WTC11 (cell line): ENCODE measurements around the gene DLG5. TPM values are rescaled to one million over a fixed set of nuclear protein-coding genes. Genes with fewer than 3 reads are reported as not detected.

Source experiments
- ATAC-seq: fragments of 200-7000 bp; cut with Tn5 transposase; 2 replicates; pipeline ENCODE4 v1.10.0; 2021; ENCODE audit warnings: mild to moderate bottlenecking, moderate library complexity
- CTCF ChIA-PET: fragments of 300-600 bp; sonication (Branson Sonifier 250); formaldehyde crosslinking; loops from one replicate; lab custom pipeline; 2021; ENCODE audit warnings: antibody characterized with exemption; lab: Charles Lee
- POLR2A ChIA-PET: fragments of 350-600 bp; sonication (Branson Sonifier 250); formaldehyde crosslinking; loops from one replicate; lab custom pipeline; 2021; ENCODE audit warnings: antibody characterized with exemption; lab: Charles Lee
- DNase-seq: peaks from one replicate; pipeline ENCODE4 v3.0.0; 2021; ENCODE audit warnings: low spot score
- H3K27ac Mint-ChIP-seq: 2 replicates; pipeline ENCODE4 v1.8.0; 2021; ENCODE audit warnings: mixed read lengths
- H3K27me3 Mint-ChIP-seq: 2 replicates; pipeline ENCODE4 v1.8.0; 2021; ENCODE audit warnings: low read depth, mild to moderate bottlenecking, moderate library complexity, mixed read lengths
- H3K36me3 Mint-ChIP-seq: 2 replicates; pipeline ENCODE4 v1.8.0; 2021; ENCODE audit warnings: mixed read lengths
- H3K4me1 Mint-ChIP-seq: 2 replicates; pipeline ENCODE4 v1.8.0; 2022; ENCODE audit warnings: mixed read lengths
- H3K4me3 Mint-ChIP-seq: 2 replicates; pipeline ENCODE4 v1.8.0; 2021; ENCODE audit warnings: mild to moderate bottlenecking, moderate library complexity, mixed read lengths
- H3K9me3 Mint-ChIP-seq: 2 replicates; pipeline ENCODE4 v1.8.0; 2021; ENCODE audit warnings: mixed read lengths
- CREB1 ChIP-seq: sonication (generic); formaldehyde crosslinking; IDR thresholded peaks from 2 replicates; pipeline ENCODE4 v1.8.0; 2023; ENCODE audit warnings: mild to moderate bottlenecking, missing genetic modification reagents
- FOXJ3 ChIP-seq: sonication (generic); formaldehyde crosslinking; IDR thresholded peaks from 2 replicates; pipeline ENCODE4 v1.9.0; 2021; ENCODE audit warnings: missing genetic modification reagents, mild to moderate bottlenecking, borderline replicate concordance
- GRHL2 ChIP-seq: fragments of 250-450 bp; sonication (Bioruptor Pico); IDR thresholded peaks from 2 replicates; pipeline ENCODE4 v1.8.0; 2022; ENCODE audit warnings: mild to moderate bottlenecking, moderate library complexity; ENCODE audit not compliant: insufficient replicate concordance, severe bottlenecking
- NR3C1 ChIP-seq: sonication (generic); formaldehyde crosslinking; conservative IDR thresholded peaks from 2 replicates; pipeline ENCODE4 v1.8.1; 2023; ENCODE audit warnings: low read depth, mild to moderate bottlenecking, missing genetic modification reagents
- ZBTB21 ChIP-seq: sonication (generic); formaldehyde crosslinking; IDR thresholded peaks from 2 replicates; pipeline ENCODE4 v1.8.1; 2023; ENCODE audit warnings: mild to moderate bottlenecking, missing genetic modification reagents, borderline replicate concordance
- ZNF121 ChIP-seq: sonication (generic); formaldehyde crosslinking; IDR thresholded peaks from 2 replicates; pipeline ENCODE4 v1.8.0; 2023; ENCODE audit warnings: missing genetic modification reagents
- ZNF416 ChIP-seq: fragments of 250-450 bp; sonication (Bioruptor Pico); IDR thresholded peaks from 2 replicates; pipeline ENCODE4 v1.9.0; 2021; ENCODE audit warnings: mild to moderate bottlenecking, inconsistent platforms
- total RNA-seq: library from RNA; stranded (reverse); gene quantifications from 3 replicates; pipeline ENCODE4 v1.2.3, GENCODE V29; 2021
- TF ChIP-seq, protein P1 (sequence below): sonication (generic); formaldehyde crosslinking; IDR thresholded peaks from 2 replicates; pipeline ENCODE4 v1.8.1; 2023; ENCODE audit warnings: mild to moderate bottlenecking, missing genetic modification reagents, borderline replicate concordance
- TF ChIP-seq, protein P2 (sequence below): sonication (generic); formaldehyde crosslinking; IDR thresholded peaks from 2 replicates; pipeline ENCODE4 v1.8.1; 2023; ENCODE audit warnings: mild to moderate bottlenecking, missing genetic modification reagents, moderate library complexity
- TF ChIP-seq, protein P3 (sequence below): sonication (generic); formaldehyde crosslinking; IDR thresholded peaks from 2 replicates; pipeline ENCODE4 v1.8.1; 2023; ENCODE audit warnings: mild to moderate bottlenecking, moderate library complexity, missing genetic modification reagents
- TF ChIP-seq, protein P4 (sequence below): sonication (generic); formaldehyde crosslinking; IDR thresholded peaks from 2 replicates; pipeline ENCODE4 v1.8.0; 2022; ENCODE audit warnings: mild to moderate bottlenecking, missing genetic modification reagents
- TF ChIP-seq, protein P5 (sequence below): sonication (generic); formaldehyde crosslinking; IDR thresholded peaks from 2 replicates; pipeline ENCODE4 v1.8.1; 2022; ENCODE audit warnings: low read depth, mild to moderate bottlenecking, moderate library complexity, missing genetic modification reagents, borderline replicate concordance
- TF ChIP-seq, protein P6 (sequence below): sonication (generic); formaldehyde crosslinking; IDR thresholded peaks from 2 replicates; pipeline ENCODE4 v1.8.1; 2023; ENCODE audit warnings: mild to moderate bottlenecking, missing genetic modification reagents
- TF ChIP-seq, protein P7 (sequence below): sonication (generic); formaldehyde crosslinking; IDR thresholded peaks from 2 replicates; pipeline ENCODE4 v1.8.1; 2022; ENCODE audit warnings: mild to moderate bottlenecking, missing genetic modification reagents, moderate library complexity, borderline replicate concordance

Gene DLG5
- total RNA-seq, 1 experiment from 2014 or later, result 65.5 TPM

DNA sequence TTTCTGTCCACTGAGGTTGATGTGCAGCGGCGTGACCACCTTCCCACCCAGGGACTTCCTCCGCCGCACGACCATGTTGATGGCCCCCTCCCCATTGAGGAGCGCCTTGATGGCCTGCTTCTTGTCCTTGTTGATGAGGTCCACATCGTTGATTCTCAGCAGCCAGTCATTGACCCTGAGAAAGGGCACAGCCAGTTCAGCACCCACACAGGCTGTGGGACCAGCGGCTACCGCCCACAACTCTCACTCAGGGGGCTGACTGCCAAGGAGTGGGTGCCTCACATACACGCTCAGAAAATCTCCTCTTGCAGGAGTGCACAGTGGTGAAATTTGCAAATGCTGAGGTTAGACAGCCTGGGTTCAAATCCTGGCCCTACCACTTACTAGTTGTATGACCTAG lies 97.2 kb downstream of the DLG5 start (continued):
- TF ChIP-seq, protein P1, sequence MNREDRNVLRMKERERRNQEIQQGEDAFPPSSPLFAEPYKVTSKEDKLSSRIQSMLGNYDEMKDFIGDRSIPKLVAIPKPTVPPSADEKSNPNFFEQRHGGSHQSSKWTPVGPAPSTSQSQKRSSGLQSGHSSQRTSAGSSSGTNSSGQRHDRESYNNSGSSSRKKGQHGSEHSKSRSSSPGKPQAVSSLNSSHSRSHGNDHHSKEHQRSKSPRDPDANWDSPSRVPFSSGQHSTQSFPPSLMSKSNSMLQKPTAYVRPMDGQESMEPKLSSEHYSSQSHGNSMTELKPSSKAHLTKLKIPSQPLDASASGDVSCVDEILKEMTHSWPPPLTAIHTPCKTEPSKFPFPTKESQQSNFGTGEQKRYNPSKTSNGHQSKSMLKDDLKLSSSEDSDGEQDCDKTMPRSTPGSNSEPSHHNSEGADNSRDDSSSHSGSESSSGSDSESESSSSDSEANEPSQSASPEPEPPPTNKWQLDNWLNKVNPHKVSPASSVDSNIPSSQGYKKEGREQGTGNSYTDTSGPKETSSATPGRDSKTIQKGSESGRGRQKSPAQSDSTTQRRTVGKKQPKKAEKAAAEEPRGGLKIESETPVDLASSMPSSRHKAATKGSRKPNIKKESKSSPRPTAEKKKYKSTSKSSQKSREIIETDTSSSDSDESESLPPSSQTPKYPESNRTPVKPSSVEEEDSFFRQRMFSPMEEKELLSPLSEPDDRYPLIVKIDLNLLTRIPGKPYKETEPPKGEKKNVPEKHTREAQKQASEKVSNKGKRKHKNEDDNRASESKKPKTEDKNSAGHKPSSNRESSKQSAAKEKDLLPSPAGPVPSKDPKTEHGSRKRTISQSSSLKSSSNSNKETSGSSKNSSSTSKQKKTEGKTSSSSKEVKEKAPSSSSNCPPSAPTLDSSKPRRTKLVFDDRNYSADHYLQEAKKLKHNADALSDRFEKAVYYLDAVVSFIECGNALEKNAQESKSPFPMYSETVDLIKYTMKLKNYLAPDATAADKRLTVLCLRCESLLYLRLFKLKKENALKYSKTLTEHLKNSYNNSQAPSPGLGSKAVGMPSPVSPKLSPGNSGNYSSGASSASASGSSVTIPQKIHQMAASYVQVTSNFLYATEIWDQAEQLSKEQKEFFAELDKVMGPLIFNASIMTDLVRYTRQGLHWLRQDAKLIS (CRISPR knock-in tag), result no peak
- TF ChIP-seq GRHL2, result no peak
- TF ChIP-seq ZNF121 (CRISPR knock-in tag), result no peak
- TF ChIP-seq ZBTB21 (CRISPR knock-in tag), result no peak
- TF ChIP-seq, protein P2, sequence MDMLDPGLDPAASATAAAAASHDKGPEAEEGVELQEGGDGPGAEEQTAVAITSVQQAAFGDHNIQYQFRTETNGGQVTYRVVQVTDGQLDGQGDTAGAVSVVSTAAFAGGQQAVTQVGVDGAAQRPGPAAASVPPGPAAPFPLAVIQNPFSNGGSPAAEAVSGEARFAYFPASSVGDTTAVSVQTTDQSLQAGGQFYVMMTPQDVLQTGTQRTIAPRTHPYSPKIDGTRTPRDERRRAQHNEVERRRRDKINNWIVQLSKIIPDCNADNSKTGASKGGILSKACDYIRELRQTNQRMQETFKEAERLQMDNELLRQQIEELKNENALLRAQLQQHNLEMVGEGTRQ (CRISPR knock-in tag), result no peak
- TF ChIP-seq, protein P3, sequence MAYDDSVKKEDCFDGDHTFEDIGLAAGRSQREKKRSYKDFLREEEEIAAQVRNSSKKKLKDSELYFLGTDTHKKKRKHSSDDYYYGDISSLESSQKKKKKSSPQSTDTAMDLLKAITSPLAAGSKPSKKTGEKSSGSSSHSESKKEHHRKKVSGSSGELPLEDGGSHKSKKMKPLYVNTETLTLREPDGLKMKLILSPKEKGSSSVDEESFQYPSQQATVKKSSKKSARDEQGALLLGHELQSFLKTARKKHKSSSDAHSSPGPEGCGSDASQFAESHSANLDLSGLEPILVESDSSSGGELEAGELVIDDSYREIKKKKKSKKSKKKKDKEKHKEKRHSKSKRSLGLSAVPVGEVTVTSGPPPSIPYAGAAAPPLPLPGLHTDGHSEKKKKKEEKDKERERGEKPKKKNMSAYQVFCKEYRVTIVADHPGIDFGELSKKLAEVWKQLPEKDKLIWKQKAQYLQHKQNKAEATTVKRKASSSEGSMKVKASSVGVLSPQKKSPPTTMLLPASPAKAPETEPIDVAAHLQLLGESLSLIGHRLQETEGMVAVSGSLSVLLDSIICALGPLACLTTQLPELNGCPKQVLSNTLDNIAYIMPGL (CRISPR knock-in tag), result no peak
- no peak for TF ChIP-seq FOXJ3 (CRISPR knock-in tag)
- no peak for TF ChIP-seq CREB1
- TF ChIP-seq, protein P4, sequence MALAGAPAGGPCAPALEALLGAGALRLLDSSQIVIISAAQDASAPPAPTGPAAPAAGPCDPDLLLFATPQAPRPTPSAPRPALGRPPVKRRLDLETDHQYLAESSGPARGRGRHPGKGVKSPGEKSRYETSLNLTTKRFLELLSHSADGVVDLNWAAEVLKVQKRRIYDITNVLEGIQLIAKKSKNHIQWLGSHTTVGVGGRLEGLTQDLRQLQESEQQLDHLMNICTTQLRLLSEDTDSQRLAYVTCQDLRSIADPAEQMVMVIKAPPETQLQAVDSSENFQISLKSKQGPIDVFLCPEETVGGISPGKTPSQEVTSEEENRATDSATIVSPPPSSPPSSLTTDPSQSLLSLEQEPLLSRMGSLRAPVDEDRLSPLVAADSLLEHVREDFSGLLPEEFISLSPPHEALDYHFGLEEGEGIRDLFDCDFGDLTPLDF, result no peak
- TF ChIP-seq, protein P5, sequence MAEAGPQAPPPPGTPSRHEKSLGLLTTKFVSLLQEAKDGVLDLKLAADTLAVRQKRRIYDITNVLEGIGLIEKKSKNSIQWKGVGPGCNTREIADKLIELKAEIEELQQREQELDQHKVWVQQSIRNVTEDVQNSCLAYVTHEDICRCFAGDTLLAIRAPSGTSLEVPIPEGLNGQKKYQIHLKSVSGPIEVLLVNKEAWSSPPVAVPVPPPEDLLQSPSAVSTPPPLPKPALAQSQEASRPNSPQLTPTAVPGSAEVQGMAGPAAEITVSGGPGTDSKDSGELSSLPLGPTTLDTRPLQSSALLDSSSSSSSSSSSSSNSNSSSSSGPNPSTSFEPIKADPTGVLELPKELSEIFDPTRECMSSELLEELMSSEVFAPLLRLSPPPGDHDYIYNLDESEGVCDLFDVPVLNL, result no peak

DNA sequence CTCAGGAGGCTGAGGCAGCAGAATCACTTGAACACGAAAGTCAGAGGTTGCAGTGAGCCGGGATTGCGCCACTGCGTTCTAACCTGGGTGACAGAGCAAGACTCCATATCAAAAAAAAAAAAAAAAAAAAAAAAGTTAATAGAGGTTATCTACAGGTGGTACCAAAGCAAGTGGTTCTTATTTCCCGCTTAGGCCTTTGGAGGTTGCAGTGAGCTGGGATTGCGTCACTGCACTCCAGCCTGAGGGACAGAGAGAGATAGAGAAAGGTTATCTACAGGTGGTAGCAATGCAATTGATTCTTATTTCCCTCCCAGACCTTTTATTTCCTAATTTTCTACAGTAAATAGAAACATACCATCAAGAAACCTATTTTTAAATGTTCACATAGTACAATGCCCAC lies 98.2 kb downstream of the DLG5 start:
- no peaks in the 10 kb centered on the region for H3K27me3 Mint-ChIP-seq
- H3K4me3 Mint-ChIP-seq, result no peak overlapping the region
- H3K27ac Mint-ChIP-seq, result no peak overlapping the region
- ATAC-seq (no peak), DNase-seq (no peak)
- CTCF ChIA-PET, result no interaction called here
- TF ChIP-seq ZNF416 (no peak), NR3C1 (CRISPR knock-in tag) (no peak)
- TF ChIP-seq, protein P6, sequence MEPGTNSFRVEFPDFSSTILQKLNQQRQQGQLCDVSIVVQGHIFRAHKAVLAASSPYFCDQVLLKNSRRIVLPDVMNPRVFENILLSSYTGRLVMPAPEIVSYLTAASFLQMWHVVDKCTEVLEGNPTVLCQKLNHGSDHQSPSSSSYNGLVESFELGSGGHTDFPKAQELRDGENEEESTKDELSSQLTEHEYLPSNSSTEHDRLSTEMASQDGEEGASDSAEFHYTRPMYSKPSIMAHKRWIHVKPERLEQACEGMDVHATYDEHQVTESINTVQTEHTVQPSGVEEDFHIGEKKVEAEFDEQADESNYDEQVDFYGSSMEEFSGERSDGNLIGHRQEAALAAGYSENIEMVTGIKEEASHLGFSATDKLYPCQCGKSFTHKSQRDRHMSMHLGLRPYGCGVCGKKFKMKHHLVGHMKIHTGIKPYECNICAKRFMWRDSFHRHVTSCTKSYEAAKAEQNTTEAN (CRISPR knock-in tag), result no peak
- TF ChIP-seq, protein P7, sequence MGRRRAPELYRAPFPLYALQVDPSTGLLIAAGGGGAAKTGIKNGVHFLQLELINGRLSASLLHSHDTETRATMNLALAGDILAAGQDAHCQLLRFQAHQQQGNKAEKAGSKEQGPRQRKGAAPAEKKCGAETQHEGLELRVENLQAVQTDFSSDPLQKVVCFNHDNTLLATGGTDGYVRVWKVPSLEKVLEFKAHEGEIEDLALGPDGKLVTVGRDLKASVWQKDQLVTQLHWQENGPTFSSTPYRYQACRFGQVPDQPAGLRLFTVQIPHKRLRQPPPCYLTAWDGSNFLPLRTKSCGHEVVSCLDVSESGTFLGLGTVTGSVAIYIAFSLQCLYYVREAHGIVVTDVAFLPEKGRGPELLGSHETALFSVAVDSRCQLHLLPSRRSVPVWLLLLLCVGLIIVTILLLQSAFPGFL (CRISPR knock-in tag), result no peak
- 0 out of 2 replicates have a peak, but pooled peaks cover 2% of the 10 kb centered on the region for H3K4me1 Mint-ChIP-seq
- no peaks in the 10 kb centered on the region for H3K9me3 Mint-ChIP-seq
- H3K36me3 Mint-ChIP-seq, result peaks cover 46% of the 10 kb centered on the region
- POLR2A ChIA-PET, result no interaction called here
